GM18505 (cell line): Measurements from ENCODE around the gene ADGRD1.
"Not testable (repeated sequence)": the region's sequence is repeated elsewhere in the genome, so short reads cannot be mapped to it uniquely, and the experiment has no call there.

ENCODE experiments used
- ATAC-seq: cut with Tn5 transposase; IDR thresholded peaks from one replicate; pipeline ENCODE4 v1.9.1; 2021; ENCODE audit not compliant: unreplicated experiment
- POLR2A ChIP-seq: IDR thresholded peaks from 4 replicates; pipeline ENCODE4 v1.6.1; 2011; ENCODE audit warnings: borderline replicate concordance; ENCODE audit not compliant: insufficient read depth, insufficient read length; ENCODE audit errors: extremely low read depth

Gene ADGRD1

GRCh38 chr12:130992979-130993538, 39.4 kb downstream of the ADGRD1 start:
- ATAC-seq = no peak
- TF ChIP-seq POLR2A = no peak

- ATAC-seq = no peak
- TF ChIP-seq POLR2A = no peak
These were observed 40.3 kb downstream of the ADGRD1 start for GRCh38 chr12:130993759-130994670.

- ATAC-seq = no peak
- no peak for TF ChIP-seq POLR2A
These were observed 41.2 kb downstream of the ADGRD1 start for GRCh38 chr12:130994821-130995375.

- ATAC-seq = not testable (repeated sequence)
These were observed 41.8 kb downstream of the ADGRD1 start for GRCh38 chr12:130995386-130995969.

GRCh38 chr12:130998136-130998535, 44.4 kb downstream of the ADGRD1 start:
- no peak for TF ChIP-seq POLR2A
- ATAC-seq = no peak

- ATAC-seq = no peak
- no peak for TF ChIP-seq POLR2A
These were observed 46.3 kb downstream of the ADGRD1 start for GRCh38 chr12:131000000-131000486.

- no peak for ATAC-seq
- TF ChIP-seq POLR2A = no peak
These were observed 47.8 kb downstream of the ADGRD1 start for GRCh38 chr12:131001493-131001892.

GRCh38 chr12:131002216-131002631, 48.5 kb downstream of the ADGRD1 start:
- TF ChIP-seq POLR2A = no peak
- ATAC-seq = peak; percentile 93

- no peak for TF ChIP-seq POLR2A
- no peak for ATAC-seq
These were observed 49.5 kb downstream of the ADGRD1 start for GRCh38 chr12:131003036-131003715.

- TF ChIP-seq POLR2A = no peak
- no peak for ATAC-seq
These were observed 50.0 kb downstream of the ADGRD1 start for GRCh38 chr12:131003716-131004045.

GRCh38 chr12:131004166-131004565, 50.5 kb downstream of the ADGRD1 start:
- ATAC-seq = no peak
- TF ChIP-seq POLR2A = no peak

- no peak for TF ChIP-seq POLR2A
- ATAC-seq = no peak
These were observed 51.7 kb downstream of the ADGRD1 start for GRCh38 chr12:131005161-131006035.
